Suppressor macrophage treated with lipopolysaccharide for 4 hours (primary cell): ENCODE results near the gene UQCC5.

Experiments
- DNase-seq: peaks from one replicate; pipeline ENCODE4 v3.0.0-alpha.2; 2020

UQCC5 gene

GRCh38 chr3:52504977-52505376 is 31.4 kb upstream of the UQCC5 start:
- DNase-seq = no peak

GRCh38 chr3:52506266-52506966 is 30.0 kb upstream of the UQCC5 start:
- DNase-seq = no peak

GRCh38 chr3:52507359-52507758 is 29.0 kb upstream of the UQCC5 start:
- no peak for DNase-seq

- no peak for DNase-seq
Measured at GRCh38 chr3:52509753-52510328, 26.6 kb upstream of the UQCC5 start.

- DNase-seq = no peak
Measured at GRCh38 chr3:52511509-52511908, 24.9 kb upstream of the UQCC5 start.

- DNase-seq = no peak
Measured at GRCh38 chr3:52512105-52512504, 24.3 kb upstream of the UQCC5 start.

GRCh38 chr3:52512727-52513126 is 23.7 kb upstream of the UQCC5 start:
- DNase-seq = no peak

GRCh38 chr3:52513281-52513680 is 23.1 kb upstream of the UQCC5 start:
- DNase-seq = no peak

- no peak for DNase-seq
Measured at GRCh38 chr3:52514576-52514975, 21.8 kb upstream of the UQCC5 start.

- DNase-seq = no peak
Measured at GRCh38 chr3:52515192-52515591, 21.2 kb upstream of the UQCC5 start.

GRCh38 chr3:52516509-52517195 is 19.8 kb upstream of the UQCC5 start:
- DNase-seq = no peak

- DNase-seq = no peak
Measured at GRCh38 chr3:52517796-52518722, 18.3 kb upstream of the UQCC5 start.

GRCh38 chr3:52518723-52519444 is 17.5 kb upstream of the UQCC5 start:
- DNase-seq = no peak

GRCh38 chr3:52519445-52520140 is 16.8 kb upstream of the UQCC5 start:
- no peak for DNase-seq

GRCh38 chr3:52520141-52520667 is 16.2 kb upstream of the UQCC5 start:
- DNase-seq = no peak

- DNase-seq = no peak
Measured at GRCh38 chr3:52520716-52521487, 15.5 kb upstream of the UQCC5 start.

GRCh38 chr3:52521488-52521824 is 14.9 kb upstream of the UQCC5 start:
- DNase-seq = no peak

- no peak for DNase-seq
Measured at GRCh38 chr3:52521881-52522650, 14.3 kb upstream of the UQCC5 start.

GRCh38 chr3:52522651-52523251 is 13.7 kb upstream of the UQCC5 start:
- no peak for DNase-seq
